DMS79 (cell line): ENCODE data around the gene FIGN.

Source experiments
- DNase-seq: peaks from one replicate; lab custom pipeline; 2025; lab: John Stamatoyannopoulos, UW

The FIGN gene

GRCh38 chr2:163613266-163613731, 122.5 kb downstream of the FIGN start:
- no peak for DNase-seq

GRCh38 chr2:163612332-163612731, 123.5 kb downstream of the FIGN start:
- DNase-seq = no peak

DNA sequence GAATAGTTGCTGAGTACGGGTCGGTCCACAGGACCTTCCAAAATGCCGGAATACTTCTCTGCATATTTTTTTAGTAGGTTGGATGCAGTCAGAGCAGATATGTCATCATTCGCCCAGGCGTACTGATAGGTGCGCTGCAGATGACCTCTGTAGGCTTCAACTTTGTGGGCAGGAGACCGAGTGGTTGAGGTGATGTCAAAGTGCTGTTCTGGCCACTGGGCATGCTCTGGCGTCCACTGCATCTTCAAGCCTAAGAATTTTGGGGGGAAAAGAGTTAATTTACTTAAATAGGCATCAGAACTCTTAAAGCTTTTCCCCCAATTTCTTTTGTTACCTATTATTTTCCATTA, 124.3 kb downstream of the FIGN start:
- DNase-seq = no peak

- no peak for DNase-seq
Measured at GRCh38 chr2:163610817-163611556, 124.8 kb downstream of the FIGN start.

GRCh38 chr2:163607630-163608029, 128.2 kb downstream of the FIGN start:
- DNase-seq = no peak

DNA sequence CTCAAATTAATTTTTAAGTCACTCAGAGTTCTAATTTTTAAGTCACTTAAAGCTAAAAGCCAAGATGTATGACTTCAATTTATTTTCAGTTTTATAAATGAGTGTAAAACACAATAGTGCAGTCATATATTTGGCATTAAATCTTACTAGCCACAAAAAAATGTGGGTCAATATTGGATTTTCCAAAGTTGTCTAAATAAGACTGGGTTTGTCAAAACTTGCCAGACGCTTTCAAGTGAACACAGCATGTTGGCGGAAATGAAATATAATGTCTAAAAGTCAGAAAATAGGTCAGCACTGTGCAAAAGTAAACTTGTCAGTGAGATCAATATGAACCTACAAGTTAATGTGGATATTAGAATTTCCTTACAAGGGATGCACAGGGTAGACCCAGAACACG, 128.9 kb downstream of the FIGN start:
- no peak for DNase-seq

DNA sequence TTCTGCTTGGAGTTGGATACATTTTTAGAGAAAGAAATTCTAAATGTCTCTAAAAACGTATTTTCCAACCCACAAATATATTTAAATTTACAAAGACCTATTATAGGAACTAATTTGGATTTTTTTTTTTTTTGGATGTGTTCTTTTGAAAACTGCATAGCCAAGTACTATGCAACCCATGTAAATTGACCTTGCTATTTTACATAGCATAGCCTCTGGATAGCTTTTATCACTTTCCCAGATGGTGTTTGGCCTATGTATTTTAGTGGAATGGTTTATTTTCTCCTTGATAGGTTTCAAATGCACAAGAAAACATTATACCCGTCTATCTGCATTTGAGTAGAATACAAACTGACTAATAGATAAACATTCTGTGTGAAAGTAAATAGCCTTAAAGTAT, 130.0 kb downstream of the FIGN start:
- no peak for DNase-seq

GRCh38 chr2:163604941-163605555, 130.8 kb downstream of the FIGN start:
- no peak for DNase-seq

DNA sequence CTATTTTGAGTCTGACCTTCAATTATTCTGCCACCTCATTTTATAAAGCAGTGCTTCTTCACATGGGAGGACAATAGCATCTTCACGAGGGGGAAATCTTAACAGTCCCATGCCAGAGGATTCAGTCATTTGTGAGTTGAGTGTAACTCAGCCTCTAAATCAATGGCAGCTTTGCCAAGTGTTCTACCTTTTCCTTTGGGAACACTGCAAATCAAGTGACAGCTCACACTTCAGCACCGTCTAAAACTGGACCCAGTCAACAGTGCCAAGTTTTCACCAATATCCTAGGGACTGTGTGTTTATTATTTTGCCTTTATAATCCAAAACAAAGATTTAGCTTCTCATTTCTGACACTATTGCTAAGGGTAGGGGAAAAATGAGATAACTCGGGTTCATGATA, 133.6 kb downstream of the FIGN start:
- DNase-seq = no peak

DNA sequence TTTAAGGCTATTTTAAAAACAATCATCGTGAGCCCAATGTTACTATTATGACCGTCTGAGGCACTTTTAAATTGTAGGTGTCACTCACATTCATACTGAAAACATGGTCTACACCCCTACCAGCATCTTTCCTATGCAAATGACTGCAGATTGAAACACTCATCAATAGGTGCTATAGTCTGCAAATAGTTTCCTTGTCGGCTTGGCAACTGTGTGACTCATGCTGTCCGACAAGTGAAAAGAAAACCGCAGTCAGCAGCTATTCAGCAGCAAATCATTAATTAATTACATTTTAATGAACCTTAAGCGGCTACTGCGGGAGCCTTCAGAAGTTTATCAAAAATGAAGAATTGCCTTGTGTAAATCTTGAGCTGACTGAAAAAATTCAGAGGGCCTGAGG, 134.4 kb downstream of the FIGN start:
- no peak for DNase-seq

GRCh38 chr2:163600801-163601200, 135.0 kb downstream of the FIGN start:
- DNase-seq = no peak

GRCh38 chr2:163595028-163595427, 140.8 kb downstream of the FIGN start:
- DNase-seq = no peak

DNA sequence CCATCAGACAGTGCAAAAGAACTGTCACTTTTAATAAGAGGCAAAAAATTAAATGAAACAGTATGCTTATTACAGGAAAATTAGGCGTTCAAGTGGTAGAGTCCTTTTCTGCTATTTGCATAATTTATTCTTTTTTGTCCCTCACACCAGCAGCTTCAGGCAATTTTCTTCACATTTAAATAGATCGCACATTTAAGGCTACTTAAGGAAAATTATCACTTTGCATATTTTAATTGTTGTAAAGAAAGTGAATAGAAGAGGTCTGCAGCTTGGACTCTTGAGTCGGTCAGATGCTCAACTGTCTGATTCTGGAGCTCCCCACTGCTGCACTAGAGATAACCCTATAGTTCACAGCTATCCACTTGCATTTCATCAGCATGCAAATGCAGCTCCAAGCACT, 141.3 kb downstream of the FIGN start:
- no peak for DNase-seq

GRCh38 chr2:163593982-163594381, 141.8 kb downstream of the FIGN start:
- DNase-seq = no peak

DNA sequence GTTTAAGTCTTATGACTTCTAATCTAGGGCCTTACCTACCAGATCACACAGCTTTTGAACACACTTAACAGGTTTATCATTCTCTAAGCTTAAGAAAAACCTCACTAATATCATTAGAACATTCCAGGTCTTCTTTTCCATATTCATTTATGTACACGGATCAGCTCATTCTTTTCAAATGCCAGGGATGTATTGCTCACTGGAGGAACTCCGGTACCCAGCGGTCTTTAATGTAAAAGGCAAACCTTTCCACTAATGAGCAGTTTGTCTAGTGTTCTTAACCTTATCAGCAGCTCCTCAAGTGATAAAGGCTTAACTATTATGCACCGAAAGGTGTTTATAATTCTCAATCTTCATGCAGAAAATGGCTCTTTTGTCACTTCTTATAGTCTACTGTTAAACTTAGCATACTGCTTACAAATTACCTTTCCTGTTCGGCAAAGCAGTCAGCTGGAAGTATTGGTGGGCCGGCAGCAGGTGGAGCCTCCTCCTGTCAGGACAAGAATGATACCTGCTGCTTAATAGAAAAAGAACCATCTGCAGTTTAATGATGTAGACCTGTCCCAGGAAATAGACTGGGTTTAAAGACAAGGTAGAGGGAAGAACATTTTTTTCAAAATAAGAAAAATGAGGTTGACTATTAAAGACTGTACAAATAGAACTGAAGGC, 142.7 kb downstream of the FIGN start:
- no peak for DNase-seq

- no peak for DNase-seq
Measured at GRCh38 chr2:163591461-163591860, 144.3 kb downstream of the FIGN start.

GRCh38 chr2:163580757-163581156, 155.1 kb downstream of the FIGN start:
- DNase-seq = no peak

GRCh38 chr2:163574309-163574708, 161.5 kb downstream of the FIGN start:
- DNase-seq = no peak

DNA sequence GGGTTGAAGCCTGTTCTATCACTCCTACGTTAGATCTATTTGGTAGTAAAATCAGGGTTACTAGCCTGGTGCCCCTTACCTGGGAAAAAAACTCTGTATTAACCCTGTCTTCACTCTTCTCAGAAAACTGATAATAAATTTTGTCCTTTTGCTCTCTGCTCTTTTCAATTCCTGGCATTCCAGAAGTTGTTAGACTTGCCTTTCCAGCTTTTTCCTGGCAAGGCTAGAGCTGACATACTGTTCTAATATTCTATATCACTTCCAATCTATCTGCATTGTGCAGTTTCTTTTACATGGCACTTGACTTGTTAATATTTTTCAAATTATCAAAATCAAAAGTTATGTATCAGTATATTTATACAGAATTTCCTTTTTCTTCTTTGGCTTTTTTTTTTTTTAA, 162.2 kb downstream of the FIGN start:
- DNase-seq = no peak

- no peak for DNase-seq
Measured at GRCh38 chr2:163572850-163573249, 163.0 kb downstream of the FIGN start.

DNA sequence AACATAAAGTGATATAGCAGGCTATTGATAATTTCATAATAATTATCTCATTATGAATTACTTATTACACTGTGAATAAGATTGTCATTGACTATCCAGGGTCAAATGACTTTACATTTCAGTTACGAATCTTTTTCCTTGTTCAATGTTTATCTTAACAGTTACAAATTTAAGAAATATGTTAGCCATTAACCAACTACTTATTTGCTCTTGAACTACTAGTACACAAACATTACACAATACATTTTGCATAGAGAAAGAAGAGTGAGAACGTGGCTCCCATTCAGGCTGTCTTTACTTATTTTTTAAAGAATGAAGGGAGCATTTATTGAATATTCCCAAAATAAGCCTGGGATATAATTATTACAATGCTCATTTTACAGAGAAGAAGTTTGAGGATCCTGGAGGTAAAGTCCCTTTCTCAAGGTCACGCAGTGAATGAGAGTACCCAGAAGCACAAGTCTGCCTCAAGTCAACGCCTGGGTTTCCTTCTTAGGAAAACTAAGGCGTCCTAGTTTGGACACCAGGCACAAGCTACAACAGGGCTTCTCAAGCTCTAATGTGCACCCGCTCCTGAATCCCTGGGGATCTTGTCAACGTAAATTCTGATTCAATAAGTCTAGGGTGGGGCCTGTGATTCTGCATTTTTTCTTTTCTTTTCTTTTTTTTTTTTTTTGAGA, 164.2 kb downstream of the FIGN start:
- no peak for DNase-seq

GRCh38 chr2:163570391-163570790, 165.4 kb downstream of the FIGN start:
- no peak for DNase-seq

- no peak for DNase-seq
Measured at GRCh38 chr2:163565192-163565591, 170.6 kb downstream of the FIGN start.
